Calu3 (cell line): Measurements from ENCODE around the gene TUBGCP6. TPM values are rescaled to one million over a fixed set of nuclear protein-coding genes. Genes with fewer than 3 reads are reported as not detected.

ENCODE experiments used
- BruUV-seq: library from RNA; stranded (reverse); fragments of 400-500 nt; replicated peaks from 2 replicates; lab custom pipeline; 2021; lab: Mats Ljungman, UMichigan
- CTCF ChIA-PET: fragments of 300-600 bp; sonication (Branson Sonifier 250); formaldehyde crosslinking; loops from one replicate; lab custom pipeline; 2022; ENCODE audit warnings: antibody characterized with exemption; lab: Charles Lee
- DNase-seq: peaks from one replicate; pipeline ENCODE4 v3.0.0; 2022
- H3K27ac Mint-ChIP-seq: one replicate; pipeline ENCODE4 v1.8.0; 2022; ENCODE audit warnings: mixed read lengths; ENCODE audit not compliant: unreplicated experiment
- H3K27me3 Mint-ChIP-seq: one replicate; pipeline ENCODE4 v1.8.0; 2022; ENCODE audit warnings: mixed read lengths; ENCODE audit not compliant: unreplicated experiment
- H3K36me3 Mint-ChIP-seq: one replicate; pipeline ENCODE4 v1.8.0; 2022; ENCODE audit warnings: mild to moderate bottlenecking, moderate library complexity, mixed read lengths; ENCODE audit not compliant: insufficient read depth, unreplicated experiment
- H3K4me1 Mint-ChIP-seq: one replicate; pipeline ENCODE4 v1.8.0; 2022; ENCODE audit warnings: mild to moderate bottlenecking, low read depth, mixed read lengths; ENCODE audit not compliant: unreplicated experiment
- H3K4me3 Mint-ChIP-seq: one replicate; pipeline ENCODE4 v1.8.0; 2022; ENCODE audit warnings: mild to moderate bottlenecking, low read depth, moderate library complexity, mixed read lengths; ENCODE audit not compliant: unreplicated experiment
- H3K9me3 Mint-ChIP-seq: one replicate; pipeline ENCODE4 v1.8.0; 2022; ENCODE audit warnings: low read depth, mixed read lengths; ENCODE audit not compliant: unreplicated experiment
- intact Hi-C: fragments of 100-400 bp; cut with micrococcal nuclease; formaldehyde crosslinking; loops from one replicate; pipeline ENCODE4 v1.10.0; 2022; ENCODE audit not compliant: unreplicated experiment
- total RNA-seq: library from RNA; stranded (reverse); gene quantifications from 2 replicates; pipeline ENCODE4 v1.2.3, GENCODE V29; 2022
- TF ChIP-seq, protein P1 (sequence below): fragments of 200-600 bp; IDR thresholded peaks from one replicate; pipeline ENCODE4 v1.8.0; 2022; ENCODE audit warnings: antibody characterized with exemption; ENCODE audit not compliant: unreplicated experiment

The TUBGCP6 gene
- total RNA-seq, 1 experiment from 2014 or later, result 49.7 TPM

DNA sequence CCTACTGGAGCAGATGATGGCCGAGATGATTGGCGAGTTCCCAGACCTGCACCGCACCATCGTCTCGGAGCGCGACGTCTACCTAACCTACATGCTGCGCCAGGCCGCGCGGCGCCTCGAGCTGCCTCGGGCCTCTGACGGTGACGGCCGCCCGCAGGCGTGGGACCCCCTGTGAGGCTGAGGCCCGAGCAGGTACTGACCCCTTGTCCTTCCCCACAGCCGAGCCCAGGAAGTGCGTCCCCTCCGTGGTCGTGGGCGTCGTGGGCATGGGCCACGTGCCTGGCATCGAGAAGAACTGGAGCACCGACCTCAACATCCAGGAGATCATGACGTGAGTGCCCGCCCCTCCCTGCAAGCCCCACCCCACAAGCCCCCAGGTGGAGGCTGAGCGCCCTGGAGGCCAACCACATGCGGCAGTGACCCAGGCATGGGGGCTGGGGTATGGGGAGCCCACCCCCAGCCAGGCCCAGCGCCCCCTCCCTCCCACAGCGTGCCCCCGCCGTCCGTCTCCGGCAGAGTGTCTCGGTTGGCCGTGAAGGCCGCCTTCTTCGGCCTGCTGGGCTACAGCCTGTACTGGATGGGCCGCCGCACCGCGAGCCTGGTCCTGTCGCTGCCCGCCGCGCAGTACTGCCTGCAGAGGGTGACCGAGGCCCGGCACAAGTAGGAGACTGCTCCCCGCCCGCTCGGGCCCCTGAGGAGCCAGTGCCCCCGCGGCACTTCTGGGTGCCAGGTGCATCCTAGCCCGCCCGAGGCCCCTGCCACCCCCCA is 46.8 kb downstream of the TUBGCP6 start:
- TF ChIP-seq, protein P1, sequence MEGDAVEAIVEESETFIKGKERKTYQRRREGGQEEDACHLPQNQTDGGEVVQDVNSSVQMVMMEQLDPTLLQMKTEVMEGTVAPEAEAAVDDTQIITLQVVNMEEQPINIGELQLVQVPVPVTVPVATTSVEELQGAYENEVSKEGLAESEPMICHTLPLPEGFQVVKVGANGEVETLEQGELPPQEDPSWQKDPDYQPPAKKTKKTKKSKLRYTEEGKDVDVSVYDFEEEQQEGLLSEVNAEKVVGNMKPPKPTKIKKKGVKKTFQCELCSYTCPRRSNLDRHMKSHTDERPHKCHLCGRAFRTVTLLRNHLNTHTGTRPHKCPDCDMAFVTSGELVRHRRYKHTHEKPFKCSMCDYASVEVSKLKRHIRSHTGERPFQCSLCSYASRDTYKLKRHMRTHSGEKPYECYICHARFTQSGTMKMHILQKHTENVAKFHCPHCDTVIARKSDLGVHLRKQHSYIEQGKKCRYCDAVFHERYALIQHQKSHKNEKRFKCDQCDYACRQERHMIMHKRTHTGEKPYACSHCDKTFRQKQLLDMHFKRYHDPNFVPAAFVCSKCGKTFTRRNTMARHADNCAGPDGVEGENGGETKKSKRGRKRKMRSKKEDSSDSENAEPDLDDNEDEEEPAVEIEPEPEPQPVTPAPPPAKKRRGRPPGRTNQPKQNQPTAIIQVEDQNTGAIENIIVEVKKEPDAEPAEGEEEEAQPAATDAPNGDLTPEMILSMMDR, result no peak
- intact Hi-C loops, result no loop called here
- Mint-ChIP-seq H3K36me3 (peaks cover 72% of the 10 kb centered on the region), H3K4me3 (no peak overlapping the region), H3K4me1 (peaks cover 9% of the 10 kb centered on the region), H3K27ac (no peak overlapping the region), H3K9me3 (no peaks in the 10 kb centered on the region), H3K27me3 (no peaks in the 10 kb centered on the region)
- CTCF ChIA-PET, result no interaction called here
- BruUV-seq, result no TSS peak
- no peak for DNase-seq

DNA sequence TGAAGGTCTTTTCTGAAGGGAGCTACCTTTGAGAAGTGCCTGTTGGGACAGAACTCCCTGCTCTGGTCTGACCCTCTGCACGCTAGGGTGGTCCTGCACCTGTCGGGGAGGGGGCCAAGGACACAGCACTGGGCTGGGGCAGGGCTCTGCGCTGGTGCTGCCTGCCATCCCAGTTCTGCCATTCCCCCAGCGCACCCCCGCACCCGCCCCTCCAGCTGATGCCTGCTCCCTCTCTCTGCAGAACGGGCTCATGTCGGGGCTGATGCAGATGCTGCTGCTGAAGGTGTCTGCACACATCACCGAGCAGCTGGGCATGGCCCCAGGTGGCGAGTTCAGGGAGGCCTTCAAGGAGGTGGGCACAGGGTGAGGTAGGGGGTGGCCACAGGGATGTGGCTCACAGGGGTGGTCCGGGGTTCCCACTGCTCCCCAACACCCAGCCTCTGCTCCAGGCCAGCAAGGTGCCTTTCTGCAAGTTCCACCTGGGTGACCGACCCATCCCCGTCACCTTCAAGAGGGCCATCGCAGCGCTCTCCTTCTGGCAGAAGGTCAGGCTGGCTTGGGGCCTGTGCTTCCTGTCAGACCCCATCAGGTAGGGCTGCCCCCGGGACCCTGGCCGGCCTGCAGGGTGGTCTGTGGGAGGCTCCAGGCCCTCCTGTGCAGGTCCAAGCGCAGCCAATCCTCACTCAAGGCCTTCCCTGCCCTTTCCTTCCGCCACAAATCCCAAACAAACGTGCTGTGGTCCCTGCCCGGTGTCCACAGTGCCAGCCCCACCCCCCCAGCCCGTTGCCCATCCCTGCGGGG is 47.6 kb downstream of the TUBGCP6 start:
- Mint-ChIP-seq H3K27ac (no peak overlapping the region), H3K36me3 (peaks cover 63% of the 10 kb centered on the region), H3K27me3 (no peaks in the 10 kb centered on the region), H3K4me3 (no peak overlapping the region), H3K4me1 (peaks cover 4% of the 10 kb centered on the region), H3K9me3 (no peaks in the 10 kb centered on the region)
- DNase-seq, result no peak
- intact Hi-C loops, result no loop called here
- TF ChIP-seq, protein P1, result no peak
- CTCF ChIA-PET, result no interaction called here
- no TSS peak for BruUV-seq

DNA sequence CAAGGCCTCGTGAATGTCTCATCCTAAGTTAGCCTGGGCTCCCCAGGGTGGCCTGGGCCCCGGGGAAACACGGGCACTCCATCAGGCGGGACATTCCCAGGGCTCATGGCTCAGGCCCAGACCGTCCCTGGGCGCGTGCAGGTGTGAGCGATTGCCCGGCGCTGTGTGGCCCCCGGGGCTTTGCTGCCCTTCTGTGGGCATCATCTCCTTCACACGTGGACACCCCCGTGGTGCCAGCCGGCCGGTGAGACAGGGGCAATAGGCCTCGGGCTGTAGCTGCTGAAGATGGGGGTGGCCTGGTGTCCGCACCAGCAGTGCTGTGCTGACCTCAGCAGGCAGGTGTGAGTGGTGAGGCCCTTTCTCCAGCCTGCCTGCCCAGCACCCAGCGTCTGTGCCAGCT is 48.6 kb downstream of the TUBGCP6 start:
- no peak for DNase-seq
- Mint-ChIP-seq H3K27me3 (no peaks in the 10 kb centered on the region), H3K36me3 (peaks cover 56% of the 10 kb centered on the region), H3K27ac (no peak overlapping the region), H3K9me3 (no peaks in the 10 kb centered on the region), H3K4me1 (no peaks in the 10 kb centered on the region), H3K4me3 (no peak overlapping the region)
- CTCF ChIA-PET, result no interaction called here
- TF ChIP-seq, protein P1, result no peak
- intact Hi-C loops, result no loop called here
- no TSS peak for BruUV-seq

DNA sequence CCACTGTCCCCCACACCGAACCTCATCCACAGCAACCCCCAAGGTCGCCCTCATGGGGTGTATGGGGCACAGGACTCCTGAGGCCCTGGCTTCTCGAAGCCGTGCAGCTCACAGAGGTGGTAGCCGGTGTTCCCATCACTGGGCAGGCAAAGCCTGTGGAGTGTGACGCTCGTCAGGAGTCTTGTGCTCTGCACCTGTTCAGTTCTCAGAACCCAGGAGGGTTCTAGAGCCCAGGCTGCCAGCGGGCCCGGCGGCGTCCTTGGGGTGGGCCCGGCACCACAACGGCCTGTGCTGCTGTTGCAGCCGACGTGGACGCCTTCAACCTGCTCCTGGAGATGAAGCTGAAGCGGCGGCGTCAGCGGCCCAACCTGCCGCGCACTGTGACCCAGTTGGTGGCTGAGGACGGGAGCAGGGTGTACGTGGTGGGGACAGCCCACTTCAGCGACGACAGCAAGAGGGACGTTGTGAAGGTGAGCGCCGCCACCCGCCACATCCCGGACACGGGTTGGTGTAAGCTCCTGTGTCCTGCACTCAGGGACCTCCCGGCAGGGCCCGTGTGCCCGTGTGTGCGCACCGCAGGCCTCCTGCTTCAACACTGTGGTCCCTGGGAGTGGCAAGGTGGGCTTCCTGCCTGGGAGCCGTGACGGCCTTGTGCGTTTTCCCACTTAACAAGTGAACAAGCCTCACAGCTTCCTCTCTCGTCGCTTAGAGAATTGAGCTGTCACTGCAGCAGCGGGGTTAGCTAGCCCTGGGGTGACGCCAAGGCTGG is 50.6 kb downstream of the TUBGCP6 start:
- no peak overlapping the region for H3K27ac Mint-ChIP-seq
- CTCF ChIA-PET, result no interaction called here
- no TSS peak for BruUV-seq
- H3K36me3 Mint-ChIP-seq, result peaks cover 49% of the 10 kb centered on the region
- H3K27me3 Mint-ChIP-seq, result no peaks in the 10 kb centered on the region
- intact Hi-C loops, result no loop called here
- no peak for DNase-seq
- peaks cover 11% of the 10 kb centered on the region for H3K4me1 Mint-ChIP-seq
- H3K4me3 Mint-ChIP-seq, result no peak overlapping the region
- no peaks in the 10 kb centered on the region for H3K9me3 Mint-ChIP-seq
- TF ChIP-seq, protein P1, result no peak
